Left lung (tissue), 10 donors: Measurements from ENCODE around the gene WNT1. TPM values are rescaled to one million over a fixed set of nuclear protein-coding genes. Genes with fewer than 3 reads are reported as not detected.
A peak's percentile ranks its signal among the peaks of the same experiment; 100 is the strongest.

Source experiments
- ATAC-seq: fragments of 200-7000 bp; cut with Tn5 transposase; one replicate; pipeline ENCODE4 v1.9.1; 2020; ENCODE audit warnings: moderate library complexity
- DNase-seq, 4 donors: peaks; one replicate each; pipeline ENCODE4 v3.0.0-alpha.2; 2013 to 2020
- H3K27ac ChIP-seq, 2 donors: fragments of 200-600 bp; sonication (generic) in 1 of 2; one replicate each; pipeline versions ENCODE4 v1.5.0 to v1.8.0; 2020 to 2021
- H3K27me3 ChIP-seq, 2 donors: fragments of 200-600 bp; sonication (generic) in 1 of 2; one replicate each; pipeline versions ENCODE4 v1.5.0 to v1.8.0; 2020 to 2021
- H3K36me3 ChIP-seq, 2 donors: fragments of 200-600 bp; sonication (generic) in 1 of 2; one replicate each; pipeline versions ENCODE4 v1.5.0 to v1.8.0; 2020 to 2021
- H3K4me1 ChIP-seq, 2 donors: fragments of 200-600 bp; one replicate each; pipeline ENCODE4 v1.8.0; 2021
- H3K4me3 ChIP-seq, 2 donors: fragments of 200-600 bp; sonication (generic) in 1 of 2; one replicate each; pipeline versions ENCODE4 v1.5.0 to v1.8.0; 2020 to 2021; ENCODE audit warnings: mild to moderate bottlenecking in 1 of 2
- H3K9me3 ChIP-seq, 2 donors: fragments of 200-600 bp; sonication (generic) in 1 of 2; one replicate each; pipeline versions ENCODE4 v1.5.0 to v1.8.0; 2020 to 2021
- CTCF ChIP-seq, 2 donors: fragments of 200-600 bp; sonication (generic) in 1 of 2; IDR thresholded peaks; one replicate each; pipeline versions ENCODE4 v1.5.0 to v1.8.0; 2021; ENCODE audit warnings: antibody characterized with exemption in 2 of 2
- intact Hi-C, 2 donors: fragments of 100-400 bp; cut with DNase I; formaldehyde crosslinking; loops; one replicate each; pipeline versions ENCODE4 v1.11.2 to v1.14.2; 2022
- polyA plus RNA-seq, 6 donors: library from polyadenylated mRNA; unstranded; fragments of 120-200 nt; gene quantifications; one replicate each; pipeline ENCODE4 v1.2.1, GENCODE V29; 2013; ENCODE audit not compliant: insufficient read length in 6 of 6
- total RNA-seq, 2 donors: library from RNA; stranded (reverse); fragmentation: NEBNext Ultra II Directional; extraction: Animal tissue kit (Norgen Biotek cat#: 25700); gene quantifications; one replicate each; pipeline ENCODE4 v1.2.1, GENCODE V29; 2021
- donor health status: DM: no; HTN: yes; CAD: no.
- donor health status: DM: no; HTN: no; CAD: no.

Gene WNT1
- total and polyA plus RNA-seq, 8 donors, result not detected

- Histone ChIP-seq H3K9me3 (no peaks in the 10 kb centered on the region), H3K27me3 (peaks cover 30 to 88% of the 10 kb centered on the region in 2 donors), H3K4me3 (peak overlapping the region; percentile 36 to 52), H3K36me3 (peaks cover 0 to 28% of the 10 kb centered on the region in 2 donors), H3K4me1 (peaks cover 17 to 51% of the 10 kb centered on the region in 2 donors), H3K27ac (no peak overlapping the region)
- no peak for TF ChIP-seq CTCF (IDR thresholded peaks at IDR 0.05)
- intact Hi-C loops, result no loop called here
- DNase-seq (peak in 1 of 4 donors; percentile 88), ATAC-seq (peak; percentile 31)
Measured at GRCh38 chr12:48997719-48998496, 19.8 kb downstream of the WNT1 start.

GRCh38 chr12:48998497-48999353 lies 20.6 kb downstream of the WNT1 start:
- H3K27ac ChIP-seq, result no peak overlapping the region
- intact Hi-C loops, result no loop called here
- H3K4me3 ChIP-seq, result peak overlapping the region; percentile 36 to 52
- DNase-seq (no peak), ATAC-seq (peak; percentile 4)
- TF ChIP-seq CTCF (IDR thresholded peaks at IDR 0.05), result no peak
- H3K27me3 ChIP-seq, result peaks cover 30 to 80% of the 10 kb centered on the region in 2 donors
- H3K9me3 ChIP-seq, result no peaks in the 10 kb centered on the region
- H3K4me1 ChIP-seq, result peaks cover 17 to 51% of the 10 kb centered on the region in 2 donors
- peaks cover 0 to 36% of the 10 kb centered on the region in 2 donors for H3K36me3 ChIP-seq

DNA sequence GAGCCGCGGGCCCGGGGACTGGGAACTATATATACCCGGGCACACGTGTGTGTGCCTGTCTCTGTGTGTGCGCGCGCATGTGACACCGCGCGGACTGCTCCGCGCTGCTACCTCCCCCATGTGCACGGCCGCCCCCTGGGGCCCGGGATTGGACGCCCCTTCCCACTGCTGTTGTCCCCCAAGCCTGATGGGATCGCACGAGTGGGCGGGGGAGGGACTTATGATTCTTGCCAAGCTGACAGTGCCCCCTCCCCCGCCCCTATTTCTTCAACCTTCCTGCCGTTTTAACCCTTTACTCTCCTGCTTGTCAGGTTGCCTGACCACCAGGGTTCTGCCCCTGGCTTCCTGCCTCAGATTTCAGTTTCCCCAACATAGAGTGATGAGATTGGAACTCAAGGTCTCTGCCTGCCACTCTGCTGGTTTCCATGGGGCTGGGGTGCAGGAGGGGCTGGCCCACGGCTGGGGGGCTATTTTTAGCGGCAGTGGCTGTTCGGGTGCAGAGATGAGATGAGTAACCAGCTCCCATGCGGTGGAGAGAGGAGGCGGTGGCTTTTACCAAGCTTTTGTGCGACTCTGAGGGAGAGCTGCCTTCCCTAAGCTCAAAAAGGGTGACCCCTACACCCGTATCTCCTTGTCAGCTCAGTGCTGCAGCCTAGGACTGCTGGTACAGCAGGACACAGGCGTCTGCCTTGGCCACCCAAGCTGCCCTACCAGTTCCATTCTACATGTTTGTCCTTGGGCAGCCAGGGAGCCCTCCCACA lies 21.4 kb downstream of the WNT1 start, which contains the start of gene DDN:
Gene DDN, minus strand, starts transcription at position 5 of the 761 bp plus-strand sequence. CDS start 88 bp downstream, outside the sequence.
- ATAC-seq (peak; percentile 5), DNase-seq (peak in 1 of 4 donors; percentile 83)
- H3K9me3 ChIP-seq, result no peaks in the 10 kb centered on the region
- H3K4me1 ChIP-seq, result peaks cover 17 to 55% of the 10 kb centered on the region in 2 donors
- intact Hi-C loops, result no loop called here
- TF ChIP-seq CTCF (IDR thresholded peaks at IDR 0.05), result no peak
- no peak within 1 kb of the TSS for H3K27ac ChIP-seq
- H3K27me3 ChIP-seq, result peaks cover 24 to 72% of the 10 kb centered on the region in 2 donors
- H3K36me3 ChIP-seq, result peaks cover 0 to 44% of the 10 kb centered on the region in 2 donors
- peak within 1 kb of the TSS; percentile 36 to 52 for H3K4me3 ChIP-seq

- H3K4me3 ChIP-seq, result no peak overlapping the region
- H3K4me1 ChIP-seq, result peaks cover 17 to 50% of the 10 kb centered on the region in 2 donors
- H3K9me3 ChIP-seq, result no peaks in the 10 kb centered on the region
- no peak for TF ChIP-seq CTCF (IDR thresholded peaks at IDR 0.05)
- H3K36me3 ChIP-seq, result peaks cover 0 to 50% of the 10 kb centered on the region in 2 donors
- intact Hi-C loops, result no loop called here
- peaks cover 17 to 64% of the 10 kb centered on the region in 2 donors for H3K27me3 ChIP-seq
- no peak for ATAC-seq
- H3K27ac ChIP-seq, result no peak overlapping the region
- no peak for DNase-seq
Measured at GRCh38 chr12:49000346-49000745, 22.2 kb downstream of the WNT1 start.
